SK-N-SH treated with all-trans-retinoic acid at 6 μM for 48 hours (cell line): ENCODE measurements around the gene AUTS2.

Experiments
- ATAC-seq: fragments of 200-7000 bp; cut with Tn5 transposase; 3 replicates; pipeline ENCODE4 v1.9.1; 2020; ENCODE audit warnings: mild to moderate bottlenecking, moderate library complexity
- CREB5 ChIP-seq: fragments of 250-450 bp; sonication (Bioruptor Pico); IDR thresholded peaks from 2 replicates; pipeline ENCODE4 v1.5.1; 2020; ENCODE audit warnings: low read depth, mild to moderate bottlenecking, moderate library complexity
- CSDC2 ChIP-seq: fragments of 250-450 bp; sonication (Bioruptor Pico); IDR thresholded peaks from 2 replicates; pipeline ENCODE4 v1.5.0; 2020; ENCODE audit warnings: mild to moderate bottlenecking, moderate library complexity
- ESRRG ChIP-seq: fragments of 250-450 bp; sonication (Bioruptor Pico); IDR thresholded peaks from 2 replicates; pipeline ENCODE4 v1.6.1; 2021; ENCODE audit warnings: mild to moderate bottlenecking
- GLIS3 ChIP-seq: fragments of 250-450 bp; sonication (Bioruptor Pico); IDR thresholded peaks from 2 replicates; pipeline ENCODE4 v1.5.0; 2020; ENCODE audit warnings: mild to moderate bottlenecking, moderate library complexity
- OSR1 ChIP-seq: fragments of 250-450 bp; sonication (Bioruptor Pico); IDR thresholded peaks from 2 replicates; pipeline ENCODE4 v1.8.0; 2022; ENCODE audit warnings: moderate library complexity, mild to moderate bottlenecking, inconsistent platforms
- POU6F1 ChIP-seq: fragments of 250-450 bp; sonication (Bioruptor Pico); IDR thresholded peaks from 2 replicates; pipeline ENCODE4 v1.8.0; 2021; ENCODE audit warnings: low read depth, mild to moderate bottlenecking, moderate library complexity, borderline replicate concordance
- PPARA ChIP-seq: fragments of 250-450 bp; sonication (Bioruptor Pico); IDR thresholded peaks from 2 replicates; pipeline ENCODE4 v1.5.0; 2020; ENCODE audit warnings: mild to moderate bottlenecking, borderline replicate concordance
- RARB ChIP-seq: fragments of 250-450 bp; sonication (Bioruptor Pico); IDR thresholded peaks from 2 replicates; pipeline ENCODE4 v1.8.0; 2021; ENCODE audit warnings: mild to moderate bottlenecking, moderate library complexity
- SNAI2 ChIP-seq: fragments of 250-450 bp; sonication (Bioruptor Pico); IDR thresholded peaks from 2 replicates; pipeline ENCODE4 v1.5.0; 2020; ENCODE audit warnings: mild to moderate bottlenecking, moderate library complexity
- TCF4 ChIP-seq: fragments of 250-450 bp; sonication (Bioruptor Pico); IDR thresholded peaks from 2 replicates; pipeline ENCODE4 v1.8.0; 2021; ENCODE audit warnings: mild to moderate bottlenecking, moderate library complexity, borderline replicate concordance
- TOX ChIP-seq: fragments of 250-450 bp; sonication (Bioruptor Pico); IDR thresholded peaks from 2 replicates; pipeline ENCODE4 v1.8.0; 2021; ENCODE audit warnings: mild to moderate bottlenecking, moderate library complexity, borderline replicate concordance
- ZC3H10 ChIP-seq: fragments of 250-450 bp; sonication (Bioruptor Pico); IDR thresholded peaks from 2 replicates; pipeline ENCODE4 v1.5.1; 2021; ENCODE audit warnings: mild to moderate bottlenecking, moderate library complexity
- ZFP3 ChIP-seq: fragments of 250-450 bp; sonication (Bioruptor Pico); IDR thresholded peaks from 2 replicates; pipeline ENCODE4 v1.5.0; 2020; ENCODE audit warnings: mild to moderate bottlenecking, moderate library complexity
- ZFP30 ChIP-seq: fragments of 450-650 bp; formaldehyde crosslinking; IDR thresholded peaks from 2 replicates; pipeline ENCODE4 v1.5.0; 2022; ENCODE audit warnings: mild to moderate bottlenecking, moderate library complexity
- ZNF565 ChIP-seq: fragments of 450-650 bp; formaldehyde crosslinking; conservative IDR thresholded peaks from 2 replicates; pipeline ENCODE4 v1.5.0; 2020; ENCODE audit warnings: low read depth, mild to moderate bottlenecking, moderate library complexity
- TF ChIP-seq, protein P1 (sequence below): fragments of 250-450 bp; sonication (Bioruptor Pico); IDR thresholded peaks from 2 replicates; pipeline ENCODE4 v1.5.0; 2020; ENCODE audit warnings: mild to moderate bottlenecking, moderate library complexity
- TF ChIP-seq, protein P2 (sequence below): fragments of 250-450 bp; sonication (Bioruptor Pico); IDR thresholded peaks from 2 replicates; pipeline ENCODE4 v1.8.0; 2020; ENCODE audit warnings: mild to moderate bottlenecking, moderate library complexity, borderline replicate concordance

Gene AUTS2

DNA sequence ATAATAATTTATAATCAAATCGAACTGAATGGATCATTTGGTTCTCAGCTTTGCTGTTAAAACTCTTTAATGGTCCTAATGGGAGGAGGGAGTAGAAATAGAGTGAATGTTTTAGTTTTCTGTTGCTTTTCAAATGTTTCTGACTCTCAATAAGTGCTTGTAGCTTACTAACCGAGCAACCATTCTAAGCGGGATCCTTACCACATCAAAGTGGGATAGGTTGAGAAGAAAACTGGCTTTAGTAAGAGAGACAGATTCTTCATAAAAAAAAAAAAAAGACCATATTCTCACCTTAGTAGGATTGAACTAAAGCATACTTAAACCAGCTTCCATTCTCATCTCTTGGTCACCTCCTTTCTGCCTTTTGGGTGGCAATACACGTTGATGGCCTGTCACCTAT lies 584.2 kb downstream of the AUTS2 start:
- ATAC-seq = no peak
- no peak for TF ChIP-seq TCF4 (CRISPR knock-in tag)
- TF ChIP-seq ZFP3 (CRISPR knock-in tag) = no peak
- no peak for TF ChIP-seq ESRRG
- TF ChIP-seq, protein P1, sequence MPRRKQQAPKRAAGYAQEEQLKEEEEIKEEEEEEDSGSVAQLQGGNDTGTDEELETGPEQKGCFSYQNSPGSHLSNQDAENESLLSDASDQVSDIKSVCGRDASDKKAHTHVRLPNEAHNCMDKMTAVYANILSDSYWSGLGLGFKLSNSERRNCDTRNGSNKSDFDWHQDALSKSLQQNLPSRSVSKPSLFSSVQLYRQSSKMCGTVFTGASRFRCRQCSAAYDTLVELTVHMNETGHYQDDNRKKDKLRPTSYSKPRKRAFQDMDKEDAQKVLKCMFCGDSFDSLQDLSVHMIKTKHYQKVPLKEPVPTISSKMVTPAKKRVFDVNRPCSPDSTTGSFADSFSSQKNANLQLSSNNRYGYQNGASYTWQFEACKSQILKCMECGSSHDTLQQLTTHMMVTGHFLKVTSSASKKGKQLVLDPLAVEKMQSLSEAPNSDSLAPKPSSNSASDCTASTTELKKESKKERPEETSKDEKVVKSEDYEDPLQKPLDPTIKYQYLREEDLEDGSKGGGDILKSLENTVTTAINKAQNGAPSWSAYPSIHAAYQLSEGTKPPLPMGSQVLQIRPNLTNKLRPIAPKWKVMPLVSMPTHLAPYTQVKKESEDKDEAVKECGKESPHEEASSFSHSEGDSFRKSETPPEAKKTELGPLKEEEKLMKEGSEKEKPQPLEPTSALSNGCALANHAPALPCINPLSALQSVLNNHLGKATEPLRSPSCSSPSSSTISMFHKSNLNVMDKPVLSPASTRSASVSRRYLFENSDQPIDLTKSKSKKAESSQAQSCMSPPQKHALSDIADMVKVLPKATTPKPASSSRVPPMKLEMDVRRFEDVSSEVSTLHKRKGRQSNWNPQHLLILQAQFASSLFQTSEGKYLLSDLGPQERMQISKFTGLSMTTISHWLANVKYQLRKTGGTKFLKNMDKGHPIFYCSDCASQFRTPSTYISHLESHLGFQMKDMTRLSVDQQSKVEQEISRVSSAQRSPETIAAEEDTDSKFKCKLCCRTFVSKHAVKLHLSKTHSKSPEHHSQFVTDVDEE = no peak
- no peak for TF ChIP-seq SNAI2 (CRISPR knock-in tag)
- TF ChIP-seq POU6F1 = no peak
- no peak for TF ChIP-seq CSDC2 (CRISPR knock-in tag)
- TF ChIP-seq ZNF565 (CRISPR knock-in tag) = no peak
- TF ChIP-seq TOX (CRISPR knock-in tag) = no peak
- TF ChIP-seq ZFP30 (CRISPR knock-in tag) = no peak
- TF ChIP-seq CREB5 = no peak
- no peak for TF ChIP-seq RARB (CRISPR knock-in tag)
- no peak for TF ChIP-seq PPARA (CRISPR knock-in tag)
- TF ChIP-seq ZC3H10 (CRISPR knock-in tag) = no peak
- TF ChIP-seq, protein P2, sequence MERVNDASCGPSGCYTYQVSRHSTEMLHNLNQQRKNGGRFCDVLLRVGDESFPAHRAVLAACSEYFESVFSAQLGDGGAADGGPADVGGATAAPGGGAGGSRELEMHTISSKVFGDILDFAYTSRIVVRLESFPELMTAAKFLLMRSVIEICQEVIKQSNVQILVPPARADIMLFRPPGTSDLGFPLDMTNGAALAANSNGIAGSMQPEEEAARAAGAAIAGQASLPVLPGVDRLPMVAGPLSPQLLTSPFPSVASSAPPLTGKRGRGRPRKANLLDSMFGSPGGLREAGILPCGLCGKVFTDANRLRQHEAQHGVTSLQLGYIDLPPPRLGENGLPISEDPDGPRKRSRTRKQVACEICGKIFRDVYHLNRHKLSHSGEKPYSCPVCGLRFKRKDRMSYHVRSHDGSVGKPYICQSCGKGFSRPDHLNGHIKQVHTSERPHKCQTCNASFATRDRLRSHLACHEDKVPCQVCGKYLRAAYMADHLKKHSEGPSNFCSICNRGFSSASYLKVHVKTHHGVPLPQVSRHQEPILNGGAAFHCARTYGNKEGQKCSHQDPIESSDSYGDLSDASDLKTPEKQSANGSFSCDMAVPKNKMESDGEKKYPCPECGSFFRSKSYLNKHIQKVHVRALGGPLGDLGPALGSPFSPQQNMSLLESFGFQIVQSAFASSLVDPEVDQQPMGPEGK (CRISPR knock-in tag) = no peak

DNA sequence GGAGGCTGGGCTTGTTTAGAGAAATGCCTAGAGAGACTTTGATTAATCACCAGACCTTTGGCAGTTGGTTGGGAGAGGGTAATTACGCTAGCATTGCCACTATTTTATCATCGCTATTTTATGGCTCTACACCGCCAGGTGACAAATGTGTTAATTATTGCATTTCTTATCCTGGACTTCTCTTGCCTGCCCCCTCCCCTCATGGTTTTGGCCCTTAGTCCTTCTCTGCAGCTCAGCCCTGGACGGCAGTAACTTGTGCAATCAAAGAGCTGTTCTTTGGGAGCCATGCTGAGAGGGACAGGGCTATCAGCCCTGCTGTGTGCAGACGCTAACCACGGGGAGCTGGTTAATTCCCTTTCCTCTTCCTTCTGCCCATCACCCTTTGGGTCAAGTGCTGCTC lies 585.0 kb downstream of the AUTS2 start:
- TF ChIP-seq, protein P2 (CRISPR knock-in tag) = no peak
- TF ChIP-seq TCF4 (CRISPR knock-in tag) (no peak), CSDC2 (CRISPR knock-in tag) (no peak), OSR1 (no peak), GLIS3 (CRISPR knock-in tag) (no peak), POU6F1 (no peak), TOX (CRISPR knock-in tag) (no peak)
- no peak for ATAC-seq

DNA sequence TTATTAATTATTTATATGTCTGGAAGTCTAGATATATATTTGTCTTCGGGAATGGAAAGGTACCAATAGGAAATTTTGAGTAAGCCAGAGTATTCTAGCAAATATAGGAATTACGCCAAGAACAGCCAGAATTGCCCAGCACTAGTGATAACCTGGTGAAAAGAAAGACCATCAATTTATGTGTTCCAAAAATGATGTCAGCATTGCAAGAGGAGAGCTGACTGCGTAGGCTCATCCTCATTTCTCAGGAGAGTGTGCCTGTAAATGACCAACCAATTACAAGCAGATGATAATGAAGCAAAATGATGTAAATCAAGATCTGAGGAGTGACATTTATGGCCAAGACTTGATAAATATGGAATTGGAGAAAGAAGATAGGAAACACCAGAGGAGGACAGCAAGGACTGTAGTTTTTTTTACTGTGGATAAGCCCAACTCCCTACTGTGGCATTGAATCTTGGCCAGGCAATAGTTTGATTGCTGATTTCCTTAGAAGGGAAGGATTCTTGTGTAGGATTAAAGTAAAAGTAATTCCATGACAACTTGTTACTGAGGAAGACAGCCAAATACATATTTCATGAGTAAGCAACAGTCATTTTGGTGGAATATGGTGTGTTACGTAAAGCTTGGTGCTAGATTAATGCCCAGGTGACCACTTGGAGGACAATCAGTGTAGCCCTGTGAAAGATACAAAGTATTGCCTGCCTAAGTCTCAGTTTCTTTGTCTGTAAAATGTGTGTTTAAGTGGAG lies 590.8 kb downstream of the AUTS2 start:
- ATAC-seq = no peak; the same call in 2 of the 3 replicates
- TF ChIP-seq ZNF565 (CRISPR knock-in tag) (no peak), ZC3H10 (CRISPR knock-in tag) (no peak), CREB5 (no peak), GLIS3 (CRISPR knock-in tag) (no peak), ESRRG (no peak), CSDC2 (CRISPR knock-in tag) (no peak), OSR1 (no peak)
- TF ChIP-seq, protein P2 (CRISPR knock-in tag) = no peak
- TF ChIP-seq, protein P1 = no peak
